NCI-H345 (cell line): ENCODE measurements around the gene LCOR.
"Not testable (repeated sequence)": the region's sequence is repeated elsewhere in the genome, so short reads cannot be mapped to it uniquely, and the experiment has no call there.

Experiments used
- DNase-seq: peaks from one replicate; lab custom pipeline; 2025; lab: John Stamatoyannopoulos, UW

LCOR gene

GRCh38 chr10:96935810-96936209 is 103.7 kb downstream of the LCOR start:
- DNase-seq, result no peak

- DNase-seq, result not testable (repeated sequence)
Observed at GRCh38 chr10:96943161-96943560, 111.1 kb downstream of the LCOR start.

GRCh38 chr10:96947036-96947435 is 114.9 kb downstream of the LCOR start:
- no peak for DNase-seq

- DNase-seq, result no peak
Observed at GRCh38 chr10:96949039-96949683, 117.1 kb downstream of the LCOR start.

DNA sequence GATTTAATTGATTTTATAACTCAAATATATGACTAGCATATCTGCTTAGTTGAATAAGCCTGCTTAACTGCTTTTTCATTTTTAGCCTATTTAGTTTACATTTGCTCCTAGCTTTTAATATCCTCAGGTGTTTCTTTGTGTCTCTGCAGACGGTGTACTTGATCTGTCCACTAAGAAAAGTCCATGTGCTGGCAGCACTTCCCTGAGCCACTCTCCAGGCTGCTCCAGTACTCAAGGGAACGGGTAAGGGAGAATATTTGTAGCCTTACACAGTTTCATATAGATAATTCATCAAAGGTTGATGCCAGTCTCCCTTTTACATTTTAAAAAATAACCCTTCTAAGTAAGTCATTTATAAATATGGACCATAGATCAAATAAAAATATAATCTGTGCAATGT is 119.9 kb downstream of the LCOR start:
- no peak for DNase-seq

GRCh38 chr10:96955794-96956193 is 123.7 kb downstream of the LCOR start:
- no peak for DNase-seq

DNA sequence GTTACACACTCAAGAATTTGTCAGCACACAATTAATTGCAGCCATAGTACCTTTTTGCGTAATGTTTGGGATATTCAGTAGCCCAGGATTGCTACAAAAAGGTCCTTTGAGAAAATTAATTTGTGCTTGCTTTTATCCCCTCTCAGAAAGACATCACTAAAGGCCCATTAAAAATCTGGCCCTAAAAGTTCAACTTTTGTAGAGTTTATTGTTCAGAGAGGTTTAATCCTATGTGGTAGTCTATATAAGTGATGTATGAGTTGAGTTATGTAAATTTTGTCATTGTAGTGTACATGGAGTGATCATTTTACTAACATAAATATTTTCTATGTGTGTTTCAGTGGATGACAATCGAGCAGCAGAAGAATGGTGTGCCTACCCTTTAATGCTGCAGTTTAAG is 126.0 kb downstream of the LCOR start:
- no peak for DNase-seq

DNA sequence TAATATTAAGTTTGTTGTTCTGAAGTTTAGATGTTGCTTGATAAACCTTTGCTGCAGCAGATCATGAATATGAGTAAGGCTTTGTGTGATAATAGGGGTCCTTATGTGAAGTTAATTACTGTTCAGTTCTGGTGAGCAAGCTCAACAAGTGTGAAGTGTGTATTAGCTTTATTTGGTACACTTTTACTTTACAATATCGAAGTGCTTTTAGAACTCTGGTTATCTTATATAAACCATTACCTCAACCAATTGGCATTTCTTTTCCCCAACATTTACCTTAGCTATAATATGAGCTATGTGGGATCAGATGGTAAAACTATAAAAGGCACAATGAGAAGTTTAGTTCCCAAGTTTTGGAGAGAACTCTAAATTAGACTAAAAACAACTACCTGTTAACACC is 127.6 kb downstream of the LCOR start:
- no peak for DNase-seq

- no peak for DNase-seq
Observed at GRCh38 chr10:96960872-96961271, 128.8 kb downstream of the LCOR start.

GRCh38 chr10:96964131-96964530 is 132.0 kb downstream of the LCOR start:
- DNase-seq, result no peak

- DNase-seq, result no peak
Observed at GRCh38 chr10:96967847-96968246, 135.7 kb downstream of the LCOR start.

- DNase-seq, result no peak
Observed at GRCh38 chr10:96968682-96969423, 136.8 kb downstream of the LCOR start.

DNA sequence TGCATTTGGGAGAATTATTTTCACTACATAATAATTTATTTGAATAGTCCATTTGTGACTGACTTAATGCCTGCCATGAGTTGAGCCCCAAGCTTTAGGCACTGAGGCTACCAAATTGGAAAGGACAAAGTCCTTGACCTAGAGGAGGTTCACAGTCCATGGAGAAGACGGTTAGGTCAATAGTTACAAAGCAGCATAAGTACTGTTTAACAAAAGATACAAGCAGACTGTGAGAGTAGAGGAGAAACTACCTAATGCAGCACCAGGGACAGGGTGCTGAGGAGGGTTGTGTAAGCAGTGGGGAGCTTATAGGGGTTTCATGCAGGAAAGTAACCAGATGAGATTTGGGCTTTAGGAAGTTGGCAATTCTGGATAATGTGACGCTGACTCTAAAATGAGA is 139.2 kb downstream of the LCOR start:
- DNase-seq, result no peak

- DNase-seq, result no peak
Observed at GRCh38 chr10:96972264-96972663, 140.2 kb downstream of the LCOR start.

DNA sequence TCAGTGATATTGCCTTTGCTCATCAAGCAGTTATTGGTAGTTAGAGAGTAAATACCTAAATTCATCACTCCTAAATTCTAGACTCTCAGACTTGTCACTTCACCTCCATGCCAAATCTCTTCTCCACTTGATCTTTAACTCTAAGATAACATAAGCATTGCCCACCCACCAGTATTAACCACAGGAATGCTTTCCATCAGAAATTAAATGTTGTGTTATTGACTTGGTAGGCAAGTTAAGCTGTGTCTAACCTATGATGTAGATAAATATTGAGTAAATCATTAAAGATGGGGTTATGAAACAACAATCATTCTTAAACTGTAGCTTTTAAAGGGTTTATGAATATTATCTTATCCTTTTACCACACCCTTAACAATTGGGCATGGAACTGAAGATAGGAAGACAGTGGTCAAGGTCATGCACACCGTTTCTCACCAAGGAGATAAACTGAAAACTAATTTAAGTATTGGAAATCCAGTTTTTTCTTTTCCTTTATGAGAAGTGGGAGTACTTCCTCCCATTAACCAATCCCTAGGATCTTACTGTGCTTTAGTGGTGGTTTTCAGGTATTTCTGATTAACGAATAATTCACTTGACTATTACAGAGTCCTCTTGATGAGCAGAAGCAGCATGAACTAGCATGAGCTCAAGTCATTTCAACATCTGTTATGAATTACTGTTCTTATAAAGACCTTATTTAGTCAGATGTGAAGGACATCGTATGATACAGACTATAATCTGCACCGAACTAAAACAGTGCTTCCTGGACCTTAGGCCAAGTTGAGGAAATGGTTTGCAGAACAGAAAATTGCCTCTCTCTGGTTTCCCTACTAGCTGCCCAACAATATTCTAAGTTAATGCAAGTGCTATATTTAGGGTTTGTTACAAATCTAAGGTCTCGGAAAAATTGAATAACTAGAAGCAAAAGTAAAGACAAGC is 142.0 kb downstream of the LCOR start:
- no peak for DNase-seq

DNA sequence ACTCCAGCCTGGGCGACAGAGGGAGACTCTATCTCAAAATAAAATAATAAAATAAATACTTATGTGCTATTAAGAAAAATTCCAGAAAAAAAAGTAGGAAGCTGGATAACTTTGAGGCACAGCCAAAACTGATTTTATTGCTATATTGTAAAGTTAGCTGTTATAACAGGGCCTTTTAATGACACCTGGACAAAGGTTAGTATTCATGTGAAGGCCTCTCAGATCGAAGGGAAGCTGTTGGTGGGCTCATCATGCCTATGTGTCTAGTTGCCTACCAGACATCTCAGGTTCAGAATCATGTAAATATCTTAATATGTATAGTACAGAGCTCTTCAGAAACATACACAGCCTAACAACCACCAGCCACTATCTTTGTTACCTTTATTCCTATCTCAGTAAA is 143.0 kb downstream of the LCOR start:
- DNase-seq, result no peak

DNA sequence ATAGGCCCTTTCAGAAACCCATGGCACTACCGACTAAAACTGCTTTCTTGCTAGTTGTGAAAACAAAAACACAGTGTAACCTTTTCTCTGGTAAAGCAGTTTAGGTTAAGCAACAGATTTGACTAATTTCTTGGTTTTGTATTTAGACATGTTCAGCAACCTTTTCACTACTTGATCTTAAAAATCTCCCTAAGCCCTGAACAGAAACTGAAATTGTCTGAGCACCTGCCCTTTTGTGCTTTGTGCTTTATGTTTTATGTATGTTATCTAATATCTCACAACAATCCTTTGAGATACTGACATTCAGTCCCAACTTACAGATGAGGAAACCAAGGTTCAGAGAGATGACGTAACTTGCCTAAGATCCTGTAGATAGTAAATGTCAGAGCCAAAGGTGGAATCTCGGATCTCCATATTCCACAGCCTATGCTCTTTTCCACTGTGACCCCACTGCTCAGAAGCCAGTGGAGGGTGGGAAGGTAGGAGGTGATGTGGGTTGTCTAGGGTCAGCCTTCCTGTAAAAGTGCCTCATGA is 146.6 kb downstream of the LCOR start:
- no peak for DNase-seq

GRCh38 chr10:96982149-96982930 is 150.2 kb downstream of the LCOR start:
- DNase-seq, result no peak

DNA sequence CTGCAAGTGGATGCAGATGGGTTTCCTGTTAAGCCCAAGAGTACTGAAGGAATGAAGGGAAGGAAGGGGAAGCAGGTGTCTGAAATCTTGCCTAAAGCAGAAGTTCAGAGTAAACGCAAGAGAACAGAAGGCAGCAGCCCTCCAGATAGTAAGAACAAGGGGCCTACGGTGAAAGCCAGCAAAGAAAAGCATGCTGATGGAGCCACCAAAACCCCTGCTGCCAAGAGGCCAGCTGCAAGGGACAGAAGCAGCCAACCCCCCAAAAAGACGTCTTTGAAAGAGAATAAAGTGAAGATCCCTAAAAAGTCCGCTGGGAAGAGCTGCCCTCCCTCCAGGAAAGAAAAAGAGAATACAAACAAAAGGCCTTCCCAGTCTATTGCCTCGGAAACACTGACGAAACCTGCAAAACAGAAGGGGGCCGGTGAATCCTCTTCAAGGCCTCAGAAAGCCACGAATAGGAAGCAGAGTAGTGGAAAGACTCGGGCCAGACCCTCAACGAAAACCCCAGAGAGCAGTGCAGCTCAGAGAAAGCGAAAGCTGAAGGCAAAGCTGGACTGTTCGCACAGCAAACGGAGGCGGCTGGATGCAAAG is 152.5 kb downstream of the LCOR start:
- DNase-seq, result no peak

DNA sequence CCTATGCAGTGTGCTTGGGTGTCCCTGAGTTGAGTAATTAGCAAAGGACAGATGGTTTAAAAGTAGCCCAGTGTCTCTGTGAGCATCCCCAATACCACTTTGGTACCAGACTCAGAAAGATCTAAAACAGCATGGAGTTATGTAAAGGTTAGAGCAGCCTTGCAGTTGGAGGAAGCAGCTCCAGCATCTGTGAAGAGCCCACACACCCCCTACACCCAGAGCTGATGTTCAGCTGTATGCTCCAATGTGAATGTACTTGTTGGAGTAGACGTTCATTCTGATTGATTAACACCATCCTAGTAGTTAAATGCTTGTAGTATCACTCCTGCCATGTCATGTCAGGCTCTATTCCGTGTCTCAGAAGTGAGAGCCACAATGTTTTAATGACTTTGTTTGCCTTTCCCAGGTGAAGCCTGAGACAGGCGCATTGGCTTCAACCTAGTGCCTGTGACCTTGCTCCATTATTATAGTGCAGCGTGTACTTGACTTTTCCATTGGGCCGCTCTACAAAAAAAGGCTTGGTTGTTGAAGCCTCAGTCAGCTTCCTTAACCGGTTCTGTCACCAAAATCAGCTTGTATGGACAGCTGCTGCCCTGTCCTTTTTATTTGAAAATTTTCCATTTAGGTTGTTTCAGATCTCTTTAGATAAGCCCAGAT is 154.2 kb downstream of the LCOR start:
- no peak for DNase-seq
